Brain microvascular endothelial cell (primary cell): ENCODE results near the gene OR7A17.

Experiments used
- DNase-seq: peaks from one replicate; pipeline ENCODE4 v3.0.0-alpha.2; 2020
- H3K27ac ChIP-seq: fragments of 250-450 bp; sonication (Bioruptor Pico); 2 replicates; pipeline ENCODE4 v1.5.1; 2020; ENCODE audit warnings: mild to moderate bottlenecking, moderate library complexity
- H3K27me3 ChIP-seq: fragments of 250-450 bp; sonication (Bioruptor Pico); replicated peaks from 2 replicates; pipeline ENCODE4 v1.5.1; 2020; ENCODE audit warnings: mild to moderate bottlenecking
- H3K36me3 ChIP-seq: fragments of 250-450 bp; sonication (Bioruptor Pico); replicated peaks from 2 replicates; pipeline ENCODE4 v1.5.1; 2020; ENCODE audit warnings: mild to moderate bottlenecking
- H3K4me3 ChIP-seq: 2 replicates; pipeline ENCODE4 v1.5.1; 2011; ENCODE audit warnings: low read depth, mild to moderate bottlenecking, control low read depth, low read length, moderate library complexity
- in situ Hi-C: cut with HindIII; loops from 2 replicates; pipeline ENCODE4 v1.10.0; 2017; ENCODE audit warnings: low sequenced_read_pairs, low pct_ligation_motif_present
- TF ChIP-seq, protein P1 (sequence below): IDR thresholded peaks from 2 replicates; pipeline ENCODE4 v1.5.1; 2011; ENCODE audit warnings: low read depth, mild to moderate bottlenecking, moderate library complexity, low read length, control low read depth, inconsistent platforms; ENCODE audit errors: missing control alignments

OR7A17 gene

DNA sequence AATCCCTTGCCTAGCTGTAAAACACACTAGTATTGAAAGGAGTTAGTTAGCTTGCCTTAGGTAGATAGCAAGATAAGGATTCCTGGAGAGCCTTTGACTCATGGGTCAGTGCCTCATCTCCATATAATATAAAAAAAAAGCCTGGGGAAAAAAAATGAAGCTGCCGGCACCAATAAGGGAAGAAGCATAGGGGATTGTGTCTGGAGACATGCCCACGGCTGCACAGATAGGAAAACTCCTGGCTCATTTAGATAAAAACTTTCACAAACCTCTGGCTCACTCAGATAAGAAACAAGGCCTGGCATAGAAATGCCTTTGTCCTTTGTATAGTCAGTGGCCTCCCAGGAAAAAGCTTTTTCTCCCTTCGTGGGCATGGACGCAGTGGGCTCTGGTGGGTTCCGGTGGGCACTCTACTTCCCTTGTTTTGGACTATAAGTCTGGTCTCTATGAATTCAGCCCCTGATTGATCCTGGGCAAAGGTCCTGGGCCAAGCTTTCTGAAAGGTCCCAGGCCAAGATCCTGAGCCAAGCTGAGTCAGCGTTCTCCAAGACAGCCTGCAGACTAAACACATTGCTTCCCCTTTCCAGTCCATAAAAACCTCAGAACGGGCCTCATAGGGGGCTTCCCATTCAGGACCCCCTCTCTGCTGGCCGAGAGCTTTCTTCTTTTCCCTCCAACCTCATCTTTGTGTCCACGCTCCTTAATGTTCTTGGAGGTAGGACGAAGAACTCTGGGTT is 4.9 kb upstream of the OR7A17 start:
- Histone ChIP-seq H3K36me3 (no peaks in the 10 kb centered on the region), H3K27me3 (no peaks in the 10 kb centered on the region), H3K4me3 (no peak overlapping the region), H3K27ac (no peak overlapping the region)
- no peak for DNase-seq
- TF ChIP-seq, protein P1, sequence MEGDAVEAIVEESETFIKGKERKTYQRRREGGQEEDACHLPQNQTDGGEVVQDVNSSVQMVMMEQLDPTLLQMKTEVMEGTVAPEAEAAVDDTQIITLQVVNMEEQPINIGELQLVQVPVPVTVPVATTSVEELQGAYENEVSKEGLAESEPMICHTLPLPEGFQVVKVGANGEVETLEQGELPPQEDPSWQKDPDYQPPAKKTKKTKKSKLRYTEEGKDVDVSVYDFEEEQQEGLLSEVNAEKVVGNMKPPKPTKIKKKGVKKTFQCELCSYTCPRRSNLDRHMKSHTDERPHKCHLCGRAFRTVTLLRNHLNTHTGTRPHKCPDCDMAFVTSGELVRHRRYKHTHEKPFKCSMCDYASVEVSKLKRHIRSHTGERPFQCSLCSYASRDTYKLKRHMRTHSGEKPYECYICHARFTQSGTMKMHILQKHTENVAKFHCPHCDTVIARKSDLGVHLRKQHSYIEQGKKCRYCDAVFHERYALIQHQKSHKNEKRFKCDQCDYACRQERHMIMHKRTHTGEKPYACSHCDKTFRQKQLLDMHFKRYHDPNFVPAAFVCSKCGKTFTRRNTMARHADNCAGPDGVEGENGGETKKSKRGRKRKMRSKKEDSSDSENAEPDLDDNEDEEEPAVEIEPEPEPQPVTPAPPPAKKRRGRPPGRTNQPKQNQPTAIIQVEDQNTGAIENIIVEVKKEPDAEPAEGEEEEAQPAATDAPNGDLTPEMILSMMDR, result no peak
- in situ Hi-C loops, result no loop called here

GRCh38 chr19:14889994-14890642 is 4.2 kb upstream of the OR7A17 start:
- no peaks in the 10 kb centered on the region for H3K36me3 ChIP-seq
- DNase-seq, result no peak
- no peaks in the 10 kb centered on the region for H3K27me3 ChIP-seq
- in situ Hi-C loops, result no loop called here
- no peak overlapping the region for H3K27ac ChIP-seq
- H3K4me3 ChIP-seq, result no peak overlapping the region
- TF ChIP-seq, protein P1, result no peak

- Histone ChIP-seq H3K36me3 (no peaks in the 10 kb centered on the region), H3K27me3 (no peaks in the 10 kb centered on the region), H3K4me3 (no peak overlapping the region), H3K27ac (no peak overlapping the region)
- TF ChIP-seq, protein P1, result peak; percentile 28
- no peak for DNase-seq
- in situ Hi-C loops, result no loop called here
Measured at GRCh38 chr19:14871619-14872230, 14.2 kb downstream of the OR7A17 start.

DNA sequence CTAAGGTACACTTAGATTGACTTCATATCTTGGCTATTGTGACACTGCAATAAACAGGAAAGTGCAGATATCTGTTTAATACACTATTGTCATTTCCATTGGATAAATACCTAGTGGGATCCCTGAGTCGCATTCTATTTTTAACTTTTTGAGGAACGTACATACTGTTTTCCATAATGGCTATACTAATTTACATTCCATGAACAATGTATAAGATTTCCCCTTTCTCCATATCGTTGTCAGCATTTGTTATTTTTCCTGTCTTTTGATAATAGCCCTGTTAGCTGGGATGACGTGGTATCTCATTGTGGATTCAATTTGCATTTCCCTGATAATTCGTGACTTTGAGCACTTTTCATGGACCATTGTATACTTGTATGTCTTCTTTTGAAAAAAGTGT is 17.4 kb downstream of the OR7A17 start:
- in situ Hi-C loops, result no loop called here
- Histone ChIP-seq H3K27ac (no peak overlapping the region), H3K4me3 (no peak overlapping the region), H3K27me3 (no peaks in the 10 kb centered on the region), H3K36me3 (no peaks in the 10 kb centered on the region)
- TF ChIP-seq, protein P1, result no peak
- DNase-seq, result no peak

DNA sequence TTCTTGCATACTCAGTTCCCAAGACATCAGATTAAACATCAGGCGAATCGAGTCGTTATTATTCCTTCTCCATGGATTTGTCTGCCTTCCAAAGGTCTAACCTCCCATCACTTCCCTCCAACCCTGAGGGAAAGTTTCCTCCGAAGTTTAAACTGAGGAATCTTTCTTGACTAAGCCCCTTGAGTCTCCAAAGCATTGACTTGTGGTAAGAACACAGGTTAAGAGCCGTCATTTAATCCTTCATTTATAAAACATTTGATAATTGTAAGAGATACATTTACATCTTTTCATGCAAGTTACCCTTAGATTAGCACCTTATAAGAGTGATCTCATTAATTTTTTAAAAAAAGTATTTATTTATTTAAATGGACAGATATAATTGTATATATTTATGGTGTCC is 37.1 kb downstream of the OR7A17 start, which contains the start of gene OR7A10:
Gene OR7A10, minus strand, starts transcription at position 101 of the 400 bp plus-strand sequence. CDS start 7,045 bp downstream, outside the sequence.
- in situ Hi-C loops, result no loop called here
- no peak for DNase-seq
- H3K4me3 ChIP-seq, result no peak within 1 kb of the TSS
- no peaks in the 10 kb centered on the region for H3K27me3 ChIP-seq
- TF ChIP-seq, protein P1, result no peak
- no peak within 1 kb of the TSS for H3K27ac ChIP-seq
- H3K36me3 ChIP-seq, result no peaks in the 10 kb centered on the region
